ENCODE results near the gene DSCAML1.

The DSCAML1 gene

DNA sequence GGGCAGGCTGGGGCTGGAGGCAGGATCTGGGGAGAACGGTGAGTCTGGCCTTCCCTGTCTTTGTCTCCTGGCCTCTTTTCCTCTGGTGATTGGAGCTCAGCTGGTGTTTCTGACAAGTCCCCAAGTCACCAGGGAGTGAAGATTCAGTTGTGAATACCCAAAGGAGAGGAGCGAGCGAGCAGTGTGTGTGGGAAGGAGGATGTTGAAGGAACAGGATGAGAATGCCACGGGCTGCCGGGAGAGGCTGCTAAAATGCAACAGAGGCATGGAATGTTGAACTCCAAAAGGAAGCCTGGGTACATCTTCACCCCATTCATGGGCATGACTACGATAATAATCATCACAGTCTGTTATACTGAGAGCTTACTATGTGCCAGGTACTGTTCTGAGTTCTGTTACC lies 306.1 kb downstream of the DSCAML1 start:
- H3K9me3 ChIP-seq = no peaks in the 10 kb centered on the region
- H3K27ac ChIP-seq = no peak overlapping the region
- H3K4me3 ChIP-seq = no peak overlapping the region
- no peaks in the 10 kb centered on the region for H3K36me3 ChIP-seq
- no peak for DNase-seq
- TF ChIP-seq, protein P1, sequence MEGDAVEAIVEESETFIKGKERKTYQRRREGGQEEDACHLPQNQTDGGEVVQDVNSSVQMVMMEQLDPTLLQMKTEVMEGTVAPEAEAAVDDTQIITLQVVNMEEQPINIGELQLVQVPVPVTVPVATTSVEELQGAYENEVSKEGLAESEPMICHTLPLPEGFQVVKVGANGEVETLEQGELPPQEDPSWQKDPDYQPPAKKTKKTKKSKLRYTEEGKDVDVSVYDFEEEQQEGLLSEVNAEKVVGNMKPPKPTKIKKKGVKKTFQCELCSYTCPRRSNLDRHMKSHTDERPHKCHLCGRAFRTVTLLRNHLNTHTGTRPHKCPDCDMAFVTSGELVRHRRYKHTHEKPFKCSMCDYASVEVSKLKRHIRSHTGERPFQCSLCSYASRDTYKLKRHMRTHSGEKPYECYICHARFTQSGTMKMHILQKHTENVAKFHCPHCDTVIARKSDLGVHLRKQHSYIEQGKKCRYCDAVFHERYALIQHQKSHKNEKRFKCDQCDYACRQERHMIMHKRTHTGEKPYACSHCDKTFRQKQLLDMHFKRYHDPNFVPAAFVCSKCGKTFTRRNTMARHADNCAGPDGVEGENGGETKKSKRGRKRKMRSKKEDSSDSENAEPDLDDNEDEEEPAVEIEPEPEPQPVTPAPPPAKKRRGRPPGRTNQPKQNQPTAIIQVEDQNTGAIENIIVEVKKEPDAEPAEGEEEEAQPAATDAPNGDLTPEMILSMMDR (IDR thresholded peaks at IDR 0.05) = no peak
- H3K4me1 ChIP-seq = no peaks in the 10 kb centered on the region
- H3K27me3 ChIP-seq = peaks cover 0 to 42% of the 10 kb centered on the region in 2 donors
- intact Hi-C loops (cut with DNase I; ENCODE audit: low total_unique reads) = no loop called here

GRCh38 chr11:117489999-117490679 lies 306.9 kb downstream of the DSCAML1 start:
- no peak for DNase-seq
- intact Hi-C loops (cut with DNase I; ENCODE audit: low total_unique reads) = no loop called here
- Histone ChIP-seq H3K4me1 (no peaks in the 10 kb centered on the region), H3K9me3 (no peaks in the 10 kb centered on the region), H3K4me3 (no peak overlapping the region), H3K27ac (no peak overlapping the region), H3K27me3 (peaks cover 0 to 43% of the 10 kb centered on the region in 2 donors), H3K36me3 (no peaks in the 10 kb centered on the region)
- TF ChIP-seq, protein P1 (IDR thresholded peaks at IDR 0.05) = no peak

DNA sequence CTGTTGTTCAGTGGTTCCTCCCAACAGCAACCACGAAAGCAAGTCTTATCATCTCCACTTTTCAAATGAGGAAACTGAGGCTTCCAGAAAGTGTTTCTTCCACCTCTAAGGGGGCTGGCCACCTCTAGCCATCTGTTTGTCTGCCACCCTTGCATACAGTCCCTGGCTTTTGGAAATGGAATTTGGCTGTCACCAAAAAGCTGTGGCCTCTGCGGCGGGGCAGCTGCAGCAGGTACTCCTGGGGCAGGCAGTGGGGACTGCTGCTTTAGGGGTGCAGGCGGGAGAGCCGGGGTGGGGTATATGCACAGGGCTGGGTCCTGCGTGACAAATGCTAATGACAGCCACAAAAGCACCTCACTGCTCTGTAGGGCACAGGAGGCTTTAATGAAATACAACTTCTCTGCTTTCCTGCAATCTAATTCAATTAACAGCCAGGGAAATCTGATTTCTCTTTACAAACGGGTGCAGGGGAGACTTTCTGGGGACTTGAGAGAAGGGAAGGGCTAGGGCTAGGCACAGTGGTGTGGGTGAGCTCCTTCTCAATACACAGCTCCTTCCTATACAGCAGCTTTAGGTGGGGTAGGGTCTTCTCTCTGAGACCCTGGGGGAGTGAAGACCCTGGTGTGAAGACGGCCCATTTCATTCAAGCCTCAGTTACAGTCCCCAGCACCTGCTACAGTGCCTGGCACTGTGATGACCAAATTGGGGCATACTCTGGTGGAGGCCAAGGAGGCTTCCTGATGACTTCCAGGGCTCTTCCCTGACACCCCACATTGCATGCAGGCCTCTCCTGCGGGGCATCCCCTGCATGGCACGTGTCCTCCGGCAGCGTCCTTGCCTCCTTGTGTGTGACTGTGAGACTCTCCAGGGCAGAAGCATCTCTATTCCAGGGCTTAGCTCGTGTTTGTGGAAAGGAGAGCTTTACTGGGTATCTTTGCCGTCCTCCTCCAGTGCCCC lies 307.7 kb downstream of the DSCAML1 start:
- H3K36me3 ChIP-seq = no peaks in the 10 kb centered on the region
- no peaks in the 10 kb centered on the region for H3K9me3 ChIP-seq
- intact Hi-C loops (cut with DNase I; ENCODE audit: low total_unique reads) = no loop called here
- no peak overlapping the region for H3K27ac ChIP-seq
- peaks cover 0 to 44% of the 10 kb centered on the region in 2 donors for H3K27me3 ChIP-seq
- TF ChIP-seq, protein P1 (IDR thresholded peaks at IDR 0.05) = no peak
- no peaks in the 10 kb centered on the region for H3K4me1 ChIP-seq
- DNase-seq = no peak
- H3K4me3 ChIP-seq = no peak overlapping the region

DNA sequence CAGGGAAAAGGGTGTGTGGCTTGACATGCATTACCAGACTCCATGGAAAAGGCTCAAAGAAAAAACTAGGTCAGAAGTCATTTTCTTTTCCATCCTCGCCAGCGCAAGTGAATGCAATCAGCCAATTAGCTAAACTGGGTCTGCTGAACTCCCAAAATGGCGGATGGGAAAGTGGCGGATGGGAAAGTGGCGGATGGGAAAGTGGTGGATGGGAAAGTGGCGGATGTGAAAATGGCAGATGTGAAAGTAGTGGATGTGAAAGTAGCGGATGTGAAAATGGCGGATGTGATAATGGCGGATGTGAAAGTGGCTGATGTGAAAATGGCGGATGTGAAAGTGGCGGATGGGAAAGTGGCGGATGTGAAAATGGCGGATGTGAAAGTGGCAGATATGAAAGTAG lies 311.0 kb downstream of the DSCAML1 start:
- Histone ChIP-seq H3K4me3 (no peak overlapping the region), H3K27me3 (peaks cover 0 to 33% of the 10 kb centered on the region in 2 donors), H3K27ac (no peak overlapping the region), H3K36me3 (no peaks in the 10 kb centered on the region), H3K4me1 (no peaks in the 10 kb centered on the region), H3K9me3 (no peaks in the 10 kb centered on the region)
- TF ChIP-seq, protein P1 (IDR thresholded peaks at IDR 0.05) = no peak
- intact Hi-C loops (cut with DNase I; ENCODE audit: low total_unique reads) = no loop called here
- no peak for DNase-seq

DNA sequence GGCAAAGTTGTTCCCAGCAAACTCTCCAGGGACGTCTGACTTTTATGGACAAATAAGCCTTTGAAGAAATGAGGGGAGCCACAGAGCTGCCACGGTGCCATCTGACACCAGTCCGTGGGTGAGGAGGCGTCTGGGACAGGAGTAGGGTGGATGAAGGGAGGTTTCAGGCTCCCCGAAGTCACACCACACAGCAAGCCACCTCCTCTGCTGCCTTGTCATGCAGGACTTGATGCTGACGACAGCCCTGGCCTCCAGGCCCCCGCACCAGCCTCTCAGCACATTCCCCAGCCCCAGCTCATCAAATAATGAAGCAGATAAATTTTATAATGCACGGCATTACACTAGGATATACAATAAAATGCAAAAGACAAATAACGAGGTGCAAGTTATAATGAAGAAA lies 312.9 kb downstream of the DSCAML1 start:
- Histone ChIP-seq H3K36me3 (no peaks in the 10 kb centered on the region), H3K4me3 (no peak overlapping the region), H3K9me3 (no peaks in the 10 kb centered on the region), H3K4me1 (no peaks in the 10 kb centered on the region), H3K27me3 (peaks cover 0 to 28% of the 10 kb centered on the region in 2 donors), H3K27ac (no peak overlapping the region)
- intact Hi-C loops (cut with DNase I; ENCODE audit: low total_unique reads) = no loop called here
- DNase-seq = no peak
- TF ChIP-seq, protein P1 (IDR thresholded peaks at IDR 0.05) = no peak
